ENCODE measurements around the gene ZBTB46.

Gene ZBTB46

DNA sequence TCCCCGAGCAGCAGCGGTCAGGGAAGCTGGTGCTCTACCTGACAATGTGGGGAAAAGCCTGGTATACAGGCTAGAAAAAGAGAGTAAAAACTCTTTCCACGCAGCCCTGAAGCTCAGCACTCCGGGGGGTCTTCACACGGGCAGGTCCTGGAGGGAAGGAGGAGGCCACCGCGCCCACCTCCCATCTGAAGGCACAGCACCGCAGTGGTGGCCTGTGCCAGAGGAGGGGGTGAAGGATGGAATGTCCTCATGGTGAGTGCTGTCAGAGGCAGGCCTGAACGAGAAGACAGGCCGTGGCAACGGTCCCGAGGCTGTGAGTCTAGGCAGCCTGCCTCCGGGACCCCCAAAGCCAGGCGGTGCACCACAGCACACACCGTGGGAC lies 85.6 kb downstream of the ZBTB46 start:
- H3K27ac ChIP-seq: peak overlapping the region; percentile 56
- ChIA-PET POLR2A (ENCODE audit: low non-redundant PET) (no interaction called here), CTCF (interaction anchor here (1.1 kb wide), 1 partner anchor 39 kb away, joined by 3 read pairs; no protein-coding TSS in a partner anchor)
- no peak for DNase-seq (ENCODE audit: low spot score)
- TF ChIP-seq, protein P1, sequence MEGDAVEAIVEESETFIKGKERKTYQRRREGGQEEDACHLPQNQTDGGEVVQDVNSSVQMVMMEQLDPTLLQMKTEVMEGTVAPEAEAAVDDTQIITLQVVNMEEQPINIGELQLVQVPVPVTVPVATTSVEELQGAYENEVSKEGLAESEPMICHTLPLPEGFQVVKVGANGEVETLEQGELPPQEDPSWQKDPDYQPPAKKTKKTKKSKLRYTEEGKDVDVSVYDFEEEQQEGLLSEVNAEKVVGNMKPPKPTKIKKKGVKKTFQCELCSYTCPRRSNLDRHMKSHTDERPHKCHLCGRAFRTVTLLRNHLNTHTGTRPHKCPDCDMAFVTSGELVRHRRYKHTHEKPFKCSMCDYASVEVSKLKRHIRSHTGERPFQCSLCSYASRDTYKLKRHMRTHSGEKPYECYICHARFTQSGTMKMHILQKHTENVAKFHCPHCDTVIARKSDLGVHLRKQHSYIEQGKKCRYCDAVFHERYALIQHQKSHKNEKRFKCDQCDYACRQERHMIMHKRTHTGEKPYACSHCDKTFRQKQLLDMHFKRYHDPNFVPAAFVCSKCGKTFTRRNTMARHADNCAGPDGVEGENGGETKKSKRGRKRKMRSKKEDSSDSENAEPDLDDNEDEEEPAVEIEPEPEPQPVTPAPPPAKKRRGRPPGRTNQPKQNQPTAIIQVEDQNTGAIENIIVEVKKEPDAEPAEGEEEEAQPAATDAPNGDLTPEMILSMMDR (conservative IDR thresholded peaks at IDR 0.05; ENCODE audit: low read depth): no peak

DNA sequence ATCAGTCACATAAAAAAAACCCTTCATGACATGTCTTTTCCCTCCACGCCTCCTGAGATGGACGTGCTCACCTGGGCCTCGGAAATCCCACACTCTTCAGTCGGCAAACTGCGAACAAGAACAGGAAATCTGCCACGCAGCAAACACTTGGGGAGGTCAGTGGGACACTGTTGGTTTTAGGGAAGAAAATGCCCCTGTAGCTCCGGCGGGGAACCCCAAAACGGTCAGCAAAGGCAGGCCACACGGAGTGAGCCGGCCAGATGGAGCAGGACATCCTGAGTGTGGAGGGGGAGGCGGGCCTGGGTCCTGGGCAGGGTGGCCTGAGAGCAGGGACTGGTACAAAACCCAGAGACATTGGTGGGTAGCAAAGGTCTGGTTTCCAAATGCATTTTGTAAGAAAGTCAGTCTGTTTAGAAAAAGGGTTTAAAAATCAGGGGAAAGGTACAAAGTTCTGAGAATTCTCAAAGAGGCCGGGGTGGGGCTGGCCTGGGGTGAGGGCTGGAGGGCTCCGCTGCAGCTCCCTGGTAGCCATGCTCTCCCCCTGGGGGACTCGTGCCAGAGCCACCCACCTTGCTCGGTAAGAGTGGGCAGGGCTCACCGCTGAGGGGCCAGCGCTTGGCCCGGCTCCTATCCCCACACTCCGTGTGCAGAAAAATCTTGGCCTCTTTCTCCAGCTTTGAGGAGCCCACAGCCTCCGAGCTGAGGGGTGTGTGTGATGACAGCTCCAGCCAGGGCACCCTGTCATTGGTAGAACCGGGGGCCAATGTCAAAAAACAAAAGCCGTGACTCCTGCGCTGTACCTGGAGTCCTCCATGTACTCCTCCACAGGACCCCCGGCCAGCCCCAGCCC lies 86.3 kb downstream of the ZBTB46 start:
- CTCF ChIA-PET: interaction anchor here (0.6 to 1.1 kb wide), 2 partner anchors 38 to 72 kb away, joined by 3 to 4 read pairs; no protein-coding TSS in a partner anchor
- H3K27ac ChIP-seq: peak overlapping the region; percentile 56
- TF ChIP-seq, protein P1 (conservative IDR thresholded peaks at IDR 0.05; ENCODE audit: low read depth): no peak
- POLR2A ChIA-PET (ENCODE audit: low non-redundant PET): no interaction called here
- DNase-seq (ENCODE audit: low spot score): no peak

DNA sequence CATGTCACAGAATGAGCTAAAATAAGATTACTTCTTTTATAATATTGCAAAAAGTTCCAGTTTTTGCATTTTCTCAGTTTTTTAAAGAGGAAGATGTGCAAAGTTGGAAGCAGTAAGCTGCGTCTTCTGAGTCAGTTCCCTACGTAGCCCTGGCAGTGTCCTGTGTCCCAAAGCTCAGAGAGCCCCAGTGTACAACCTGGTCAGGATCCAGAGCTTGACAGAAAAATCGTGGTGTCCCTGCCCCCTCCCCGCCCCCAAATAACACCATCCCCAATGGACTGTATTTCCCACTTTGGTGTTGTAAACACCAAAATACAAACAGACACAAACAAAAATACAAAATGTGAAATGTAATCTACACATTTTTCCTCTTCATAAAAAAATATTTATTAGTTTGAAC lies 86.9 kb downstream of the ZBTB46 start:
- H3K27ac ChIP-seq: peak overlapping the region; percentile 56
- no peak for DNase-seq (ENCODE audit: low spot score)
- POLR2A ChIA-PET (ENCODE audit: low non-redundant PET): no interaction called here
- TF ChIP-seq, protein P1 (conservative IDR thresholded peaks at IDR 0.05; ENCODE audit: low read depth): no peak
- CTCF ChIA-PET: no interaction called here

DNA sequence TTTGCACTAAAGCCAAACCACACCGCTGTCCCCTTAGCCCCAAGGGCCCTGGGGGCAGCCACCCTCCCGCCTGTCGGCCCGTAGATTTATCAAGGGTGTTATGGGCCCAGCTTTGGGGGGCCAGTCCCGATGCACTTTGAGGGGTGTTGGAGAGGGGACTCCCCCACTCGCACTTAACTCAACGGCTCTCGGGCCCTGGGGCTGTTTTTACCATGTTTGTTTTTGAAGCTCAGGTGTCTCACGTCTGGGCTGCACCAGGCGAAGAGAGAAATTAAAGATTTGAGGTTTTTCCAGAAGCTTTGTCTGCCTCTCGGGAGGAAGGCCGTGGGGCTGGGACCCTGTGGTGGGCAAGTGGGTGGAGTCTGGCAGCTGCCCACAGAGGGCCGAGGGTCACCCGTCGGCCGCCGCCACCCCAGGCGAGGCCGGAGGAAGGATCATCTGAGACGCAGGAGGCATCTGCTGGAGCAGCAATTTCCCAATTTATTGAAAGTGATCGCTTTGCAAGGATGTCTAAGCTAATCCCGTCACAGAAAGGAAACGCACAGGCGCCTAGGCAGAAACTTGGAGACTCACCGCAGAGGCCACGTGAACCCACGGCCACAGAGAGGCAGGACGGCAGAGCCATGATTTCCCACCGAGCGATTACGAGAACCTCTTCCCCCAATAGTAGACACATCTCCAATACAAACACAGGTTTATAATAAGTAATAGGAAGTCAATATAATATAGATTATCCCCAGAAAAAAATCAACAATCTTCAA lies 87.7 kb downstream of the ZBTB46 start:
- peak overlapping the region; percentile 99 for H3K27ac ChIP-seq
- POLR2A ChIA-PET (ENCODE audit: low non-redundant PET): interaction anchor here (0.5 to 0.6 kb wide), 4 partner anchors 30 to 111 kb away, joined by 3 to 7 read pairs (median 5); no protein-coding TSS in a partner anchor
- TF ChIP-seq, protein P1 (conservative IDR thresholded peaks at IDR 0.05; ENCODE audit: low read depth): no peak
- no peak for DNase-seq (ENCODE audit: low spot score)
- CTCF ChIA-PET: interaction anchor here (0.7 to 1.2 kb wide), 2 partner anchors 43 to 112 kb away, joined by 3 read pairs; no protein-coding TSS in a partner anchor

DNA sequence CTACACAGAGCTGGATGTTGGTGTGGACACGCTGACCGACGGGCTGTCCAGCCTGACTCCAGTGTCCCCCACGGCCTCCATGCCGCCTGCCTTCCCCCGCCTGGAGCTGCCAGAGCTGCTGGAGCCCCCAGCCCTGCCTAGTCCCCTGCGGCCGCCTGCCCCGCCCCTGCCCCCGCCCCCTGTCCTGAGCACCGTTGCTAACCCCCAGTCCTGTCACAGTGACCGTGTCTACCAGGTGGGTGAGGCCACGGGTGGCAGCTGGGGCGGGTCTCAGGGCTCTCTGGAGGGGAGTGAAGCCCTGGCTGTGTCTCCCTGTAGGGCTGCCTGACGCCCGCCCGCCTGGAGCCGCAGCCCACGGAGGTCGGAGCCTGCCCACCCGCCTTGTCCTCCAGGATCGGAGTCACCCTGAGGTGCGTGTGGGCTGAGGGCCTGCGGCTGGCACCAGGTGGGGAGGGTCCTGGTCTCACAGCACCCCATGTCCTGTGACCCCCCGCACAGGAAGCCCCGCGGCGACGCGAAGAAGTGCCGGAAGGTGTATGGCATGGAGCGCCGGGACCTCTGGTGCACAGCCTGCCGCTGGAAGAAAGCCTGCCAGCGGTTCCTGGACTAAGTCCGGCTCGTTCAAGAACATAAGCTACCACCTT lies 88.6 kb downstream of the ZBTB46 start:
- TF ChIP-seq, protein P1 (conservative IDR thresholded peaks at IDR 0.05; ENCODE audit: low read depth): no peak
- ChIA-PET POLR2A (ENCODE audit: low non-redundant PET) (interaction anchor here (0.5 to 1.2 kb wide), 5 partner anchors 31 to 372 kb away, joined by 4 to 7 read pairs (median 5); partner anchors contain the start of genes ARFRP1 and ZGPAT), CTCF (interaction anchor here (0.6 to 1.2 kb wide), 4 partner anchors 9 to 113 kb away, joined by 3 read pairs; no protein-coding TSS in a partner anchor)
- peak overlapping the region; percentile 99 for H3K27ac ChIP-seq
- no peak for DNase-seq (ENCODE audit: low spot score)

All from RWPE1 (cell line).